Measurements from ENCODE around the gene FHIT. TPM values are rescaled to one million over a fixed set of nuclear protein-coding genes. Genes with fewer than 3 reads are reported as not detected.
A peak's percentile ranks its signal among the peaks of the same experiment; 100 is the strongest.

The FHIT gene
- total RNA-seq, 2 experiments from 2014 or later: 86.0 to 90.6 TPM

DNA sequence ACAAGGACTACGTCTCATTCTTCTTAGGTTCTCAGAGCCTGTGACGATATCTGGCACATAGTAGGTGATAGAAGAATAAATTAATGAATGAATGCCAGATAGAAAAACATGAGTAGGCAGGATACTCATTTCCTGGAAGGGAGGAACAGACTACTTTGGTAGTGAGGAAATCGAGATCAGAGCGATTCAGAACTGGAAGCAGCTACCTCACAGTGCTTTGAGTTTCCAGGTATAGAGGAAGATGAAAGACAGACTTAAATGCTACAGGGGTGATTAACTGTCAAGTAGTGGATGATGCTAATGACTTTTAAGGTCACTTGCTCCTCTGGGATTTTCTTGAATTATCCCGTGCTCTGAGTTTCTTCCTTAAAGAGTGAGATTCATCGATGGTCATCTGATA, 1249.9 kb downstream of the FHIT start:
- ATAC-seq (ENCODE audit: poor library complexity) (peak; percentile 51), DNase-seq (no peak)
- Mint-ChIP-seq H3K36me3 (ENCODE audit: low read depth) (peaks cover 60% of the 10 kb centered on the region), H3K4me3 (peak overlapping the region; percentile 4), H3K9me3 (no peaks in the 10 kb centered on the region), H3K4me1 (ENCODE audit: low read depth) (peaks cover 77% of the 10 kb centered on the region), H3K27me3 (no peaks in the 10 kb centered on the region), H3K27ac (peak overlapping the region; percentile 27)
- CTCF ChIA-PET: no interaction called here
- no peaks in the 10 kb centered on the region for H3K9me3 ChIP-seq (ENCODE audit: control insufficient read depth in 1 of 2, insufficient read depth in 1 of 2, low read length in 2 of 2)
- intact Hi-C loops (cut with DNase I, micrococcal nuclease): no loop called here
- no peak overlapping the region for H3K27ac ChIP-seq (ENCODE audit: low read depth in 1 of 2, low read length in 2 of 2)
- no peaks in the 10 kb centered on the region for H3K36me3 ChIP-seq (ENCODE audit: insufficient read depth, low read length)
- no peaks in the 10 kb centered on the region for H3K27me3 ChIP-seq (ENCODE audit: control insufficient read depth in 1 of 2, insufficient read depth in 2 of 2, low read length in 2 of 2)
- TF ChIP-seq, protein P1, sequence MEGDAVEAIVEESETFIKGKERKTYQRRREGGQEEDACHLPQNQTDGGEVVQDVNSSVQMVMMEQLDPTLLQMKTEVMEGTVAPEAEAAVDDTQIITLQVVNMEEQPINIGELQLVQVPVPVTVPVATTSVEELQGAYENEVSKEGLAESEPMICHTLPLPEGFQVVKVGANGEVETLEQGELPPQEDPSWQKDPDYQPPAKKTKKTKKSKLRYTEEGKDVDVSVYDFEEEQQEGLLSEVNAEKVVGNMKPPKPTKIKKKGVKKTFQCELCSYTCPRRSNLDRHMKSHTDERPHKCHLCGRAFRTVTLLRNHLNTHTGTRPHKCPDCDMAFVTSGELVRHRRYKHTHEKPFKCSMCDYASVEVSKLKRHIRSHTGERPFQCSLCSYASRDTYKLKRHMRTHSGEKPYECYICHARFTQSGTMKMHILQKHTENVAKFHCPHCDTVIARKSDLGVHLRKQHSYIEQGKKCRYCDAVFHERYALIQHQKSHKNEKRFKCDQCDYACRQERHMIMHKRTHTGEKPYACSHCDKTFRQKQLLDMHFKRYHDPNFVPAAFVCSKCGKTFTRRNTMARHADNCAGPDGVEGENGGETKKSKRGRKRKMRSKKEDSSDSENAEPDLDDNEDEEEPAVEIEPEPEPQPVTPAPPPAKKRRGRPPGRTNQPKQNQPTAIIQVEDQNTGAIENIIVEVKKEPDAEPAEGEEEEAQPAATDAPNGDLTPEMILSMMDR (IDR thresholded peaks at IDR 0.05): no peak
- peaks cover 20% of the 10 kb centered on the region for H3K4me1 ChIP-seq (ENCODE audit: insufficient read depth, low read length)
- no peak overlapping the region for H3K4me3 ChIP-seq (ENCODE audit: low read length)
- POLR2A ChIA-PET: interaction anchor here (1.5 to 2.4 kb wide), 2 partner anchors 9 to 78 kb away, joined by 4 to 11 read pairs; no protein-coding TSS in a partner anchor

DNA sequence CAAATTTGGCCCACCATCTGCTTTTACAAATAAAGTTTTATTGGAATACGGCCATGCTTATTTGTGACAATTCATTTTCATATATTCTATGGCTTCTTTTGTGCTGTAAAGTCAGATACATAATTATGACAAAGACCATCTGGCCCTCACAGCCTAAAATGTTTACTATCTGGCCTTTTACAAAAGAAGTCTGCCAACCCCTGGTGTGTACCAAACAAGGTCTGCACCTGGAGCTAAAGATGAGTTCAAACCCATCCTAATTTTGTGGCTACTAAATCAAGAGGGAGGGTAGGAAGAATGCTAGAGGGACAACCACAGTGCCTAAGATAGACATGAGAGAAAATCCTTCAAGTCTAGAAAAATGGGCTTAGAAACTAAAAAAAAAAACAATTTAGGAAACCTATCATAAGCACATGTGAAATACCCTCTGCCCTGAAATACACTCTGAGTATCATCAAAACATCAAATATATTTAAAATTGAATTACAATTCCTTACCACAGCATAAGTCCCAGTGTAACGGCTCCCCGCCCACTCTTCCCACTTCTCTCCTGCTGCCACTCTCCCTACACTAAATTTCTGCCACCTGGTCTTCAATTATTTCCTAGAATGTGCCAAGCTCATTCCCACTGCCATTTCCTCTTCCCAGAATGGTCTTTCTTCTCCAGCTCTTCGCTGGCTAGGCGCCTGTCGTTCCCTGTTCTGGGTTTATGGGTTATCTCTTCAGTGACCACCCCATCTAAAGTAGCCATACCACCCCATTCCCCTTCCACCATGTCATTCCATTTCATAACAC, 1250.7 kb downstream of the FHIT start:
- Mint-ChIP-seq H3K4me3 (no peak overlapping the region), H3K9me3 (no peaks in the 10 kb centered on the region), H3K27me3 (no peaks in the 10 kb centered on the region), H3K36me3 (ENCODE audit: low read depth) (peaks cover 59% of the 10 kb centered on the region), H3K27ac (peak overlapping the region; percentile 27), H3K4me1 (ENCODE audit: low read depth) (peaks cover 77% of the 10 kb centered on the region)
- Histone ChIP-seq H3K9me3 (ENCODE audit: control insufficient read depth in 1 of 2, insufficient read depth in 1 of 2, low read length in 2 of 2) (no peaks in the 10 kb centered on the region), H3K4me1 (ENCODE audit: insufficient read depth, low read length) (peaks cover 24% of the 10 kb centered on the region), H3K27me3 (ENCODE audit: control insufficient read depth in 1 of 2, insufficient read depth in 2 of 2, low read length in 2 of 2) (no peaks in the 10 kb centered on the region), H3K36me3 (ENCODE audit: insufficient read depth, low read length) (no peaks in the 10 kb centered on the region), H3K4me3 (ENCODE audit: low read length) (no peak overlapping the region), H3K27ac (ENCODE audit: low read depth in 1 of 2, low read length in 2 of 2) (no peak overlapping the region)
- no peak for DNase-seq
- TF ChIP-seq, protein P1 (IDR thresholded peaks at IDR 0.05): no peak
- CTCF ChIA-PET: no interaction called here
- intact Hi-C loops (cut with DNase I, micrococcal nuclease): no loop called here
- POLR2A ChIA-PET: interaction anchor here (0.8 to 2.4 kb wide), 3 partner anchors 10 to 228 kb away, joined by 3 to 11 read pairs (median 6); no protein-coding TSS in a partner anchor
- ATAC-seq (ENCODE audit: poor library complexity): no peak

DNA sequence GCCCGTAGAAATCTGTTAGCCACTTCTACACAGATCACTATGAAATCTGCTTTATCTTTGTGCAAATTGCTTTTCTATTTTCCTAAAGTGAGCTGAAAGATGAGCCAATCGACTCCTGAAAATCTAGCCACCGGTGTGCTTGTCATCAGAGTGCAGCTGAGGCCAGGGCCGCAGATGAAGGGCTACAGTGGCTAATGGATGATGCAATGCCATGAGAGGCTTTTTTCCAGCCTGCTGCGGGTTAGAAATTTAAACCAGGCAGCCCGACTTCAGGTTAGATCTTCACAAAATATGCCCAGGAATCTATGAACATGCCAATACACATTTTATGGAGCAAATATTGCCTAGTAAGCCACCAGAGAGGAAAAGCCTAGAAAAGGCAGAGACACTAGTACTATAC, 1253.2 kb downstream of the FHIT start:
- no peak for DNase-seq
- CTCF ChIA-PET: no interaction called here
- Histone ChIP-seq H3K9me3 (ENCODE audit: control insufficient read depth in 1 of 2, insufficient read depth in 1 of 2, low read length in 2 of 2) (no peaks in the 10 kb centered on the region), H3K4me1 (ENCODE audit: insufficient read depth, low read length) (peaks cover 26% of the 10 kb centered on the region), H3K36me3 (ENCODE audit: insufficient read depth, low read length) (no peaks in the 10 kb centered on the region), H3K27ac (ENCODE audit: low read depth in 1 of 2, low read length in 2 of 2) (no peak overlapping the region), H3K4me3 (ENCODE audit: low read length) (no peak overlapping the region), H3K27me3 (ENCODE audit: control insufficient read depth in 1 of 2, insufficient read depth in 2 of 2, low read length in 2 of 2) (no peaks in the 10 kb centered on the region)
- Mint-ChIP-seq H3K4me3 (no peak overlapping the region), H3K27me3 (no peaks in the 10 kb centered on the region), H3K4me1 (ENCODE audit: low read depth) (peaks cover 80% of the 10 kb centered on the region), H3K9me3 (no peaks in the 10 kb centered on the region), H3K36me3 (ENCODE audit: low read depth) (peaks cover 55% of the 10 kb centered on the region), H3K27ac (no peak overlapping the region)
- ATAC-seq (ENCODE audit: poor library complexity): no peak
- POLR2A ChIA-PET: interaction anchor here (1.2 kb wide), 1 partner anchor 9 kb away, joined by 3 read pairs; no protein-coding TSS in a partner anchor
- intact Hi-C loops (cut with DNase I, micrococcal nuclease): loop anchor here in 1 of 2 experiments (10.0 kb wide), 1 partner anchor 427 kb away; no protein-coding TSS in a partner anchor
- TF ChIP-seq, protein P1 (IDR thresholded peaks at IDR 0.05): no peak

Data from CD4-positive, alpha-beta T cell (primary cell).